Heart left ventricle (tissue), 16 donors: ENCODE results near the gene SLC35D1. TPM values are rescaled to one million over a fixed set of nuclear protein-coding genes. Genes with fewer than 3 reads are reported as not detected.

ENCODE experiments used
- ATAC-seq, 4 donors: fragments of 200-7000 bp; cut with Tn5 transposase; one replicate each; pipeline ENCODE4 v1.9.1; 2020 to 2022; ENCODE audit warnings: moderate library complexity in 4 of 4, mild to moderate bottlenecking in 3 of 4, moderate number of reproducible peaks in 1 of 4
- DNase-seq, 5 donors: peaks; one replicate each; pipeline ENCODE4 v3.0.0-alpha.2; 2020
- H3K27ac ChIP-seq, 12 donors: fragments of 200-600 bp; sonication (generic) in 4 of 12; one replicate each; pipeline versions ENCODE4 v1.5.0 to v1.8.0; 2016 to 2022; ENCODE audit warnings: mild to moderate bottlenecking in 2 of 12
- H3K27me3 ChIP-seq, 9 donors: fragments of 200-600 bp; sonication (generic) in 2 of 9; one replicate each; pipeline versions ENCODE4 v1.5.1 to v1.8.0; 2016 to 2022; ENCODE audit warnings: mild to moderate bottlenecking in 3 of 9
- H3K36me3 ChIP-seq, 9 donors: fragments of 200-600 bp; sonication (generic) in 2 of 9; one replicate each; pipeline versions ENCODE4 v1.5.0 to v1.8.0; 2018 to 2022; ENCODE audit warnings: mild to moderate bottlenecking in 2 of 9
- H3K4me1 ChIP-seq, 12 donors: fragments of 200-600 bp; sonication (generic) in 4 of 12; one replicate each; pipeline versions ENCODE4 v1.5.0 to v1.8.0; 2016 to 2022; ENCODE audit warnings: mild to moderate bottlenecking in 3 of 12
- H3K4me3 ChIP-seq, 12 donors: fragments of 200-600 bp; sonication (generic) in 4 of 12; one replicate each; pipeline versions ENCODE4 v1.5.0 to v1.8.0; 2017 to 2022; ENCODE audit warnings: mild to moderate bottlenecking in 9 of 12, moderate library complexity in 4 of 12
- H3K9me3 ChIP-seq, 12 donors: fragments of 200-600 bp; sonication (generic) in 4 of 12; one replicate each; pipeline versions ENCODE4 v1.5.0 to v1.8.0; 2016 to 2022; ENCODE audit warnings: mild to moderate bottlenecking in 1 of 12
- CTCF ChIP-seq, 12 donors: fragments of 200-600 bp; sonication (generic) in 4 of 12; IDR thresholded peaks; one replicate each; pipeline versions ENCODE4 v1.5.0 to v1.8.0; 2018 to 2022; ENCODE audit warnings: antibody characterized with exemption in 12 of 12, mild to moderate bottlenecking in 5 of 12
- POLR2A ChIP-seq, 2 donors: fragments of 450-650 bp; IDR thresholded peaks; one replicate each; pipeline ENCODE4 v1.6.1; 2017; ENCODE audit warnings: antibody characterized with exemption in 2 of 2, mild to moderate bottlenecking in 2 of 2, moderate library complexity in 2 of 2
- WGBS, 4 donors: extraction: QIAGEN DNeasy Blood & Tissue Kit in 2 of 4; methylation state at CpG; one replicate each; pipeline versions ENCODE4 v1.1.5 to v1.1.7; 2013 to 2018; 5-methylcytosine and 5-hydroxymethylcytosine counted together
- intact Hi-C, 10 donors: fragments of 100-400 bp; cut with DNase I; formaldehyde crosslinking; loops; one replicate each; pipeline versions ENCODE4 v1.11.1 to v1.14.2; 2022
- polyA plus RNA-seq, 2 donors: library from polyadenylated mRNA; stranded (reverse); fragments of 200-250 nt; gene quantifications; one replicate each; pipeline ENCODE4 v1.2.3, GENCODE V29; 2013
- total RNA-seq, 9 donors: library from RNA; depleted of rRNA in 2 of 9; stranded (reverse); fragments of >200 nt in 2 of 9; fragmentation: NEBNext Ultra II Directional in 3 of 9; extraction: Animal tissue kit (Norgen Biotek cat#: 25700) in 3 of 9; gene quantifications; one replicate each; pipeline versions ENCODE4 v1.1.0 to v1.2.4, GENCODE V29; 2016 to 2023
- donor health status: ischemic (EF 13 %, LVEDD 7.1; RV severe dilation, severe dysfunction).
- donor health status: healthy with polysubstance abuse.
- donor health status: DM: no; HTN: yes; CAD: no.
- donor health status: DM: no; HTN: no; CAD: no.
- donor health status: ischemic (EF 25% LVEDD 6.9; RV normal size, moderate dysfunction).
- donor health status: ischemic (EF 25% LVEDD 5.7; RV mildly dilated, moderate dysfunction).
- donor health status: healthy.
- donor health status: DM: yes; HTN: yes; CAD: no.
- donor health status: ischemic (EF 35%, LVEDD 5.7; RV mildly dilated, moderate dysfunction).
- donor health status: nonischemic (EF 11% LVEDD 7.7; RV severe dilation, severe dysfunction).
- donor health status: DM: yes; HTN: yes; CAD: no.
- donor health status: PGD.
- donor health status: ischemic (EF 29% LVEDD 5.4; RV normal size, mild dysfunction).
- donor health status: nonischemic (EF 23%, LVEDD 6.1; RV moderate dilation, normal function).

The SLC35D1 gene
- total and polyA plus RNA-seq, 11 donors: 1.8 to 6.8 (median 3.7) TPM

DNA sequence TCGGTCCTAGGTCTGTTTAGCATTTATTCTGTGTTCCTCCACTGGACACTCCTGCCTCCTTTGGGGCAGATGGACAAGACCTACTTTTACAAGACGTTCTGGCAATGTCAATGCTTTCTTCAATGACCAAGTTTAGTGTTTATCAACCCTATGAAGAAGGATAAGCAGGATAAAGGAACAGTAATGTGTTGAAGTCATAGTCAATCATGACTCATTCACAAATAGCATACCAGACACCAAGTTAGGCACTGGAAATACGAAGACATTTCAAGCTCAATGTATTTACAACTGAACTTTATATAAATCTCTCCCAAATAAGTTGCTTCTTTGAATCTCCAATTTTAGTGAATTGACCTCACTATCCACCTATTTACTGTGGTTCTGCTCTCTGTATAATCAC is 4.8 kb upstream of the SLC35D1 start:
- H3K4me3 ChIP-seq: no peak overlapping the region
- H3K36me3 ChIP-seq: no peaks in the 10 kb centered on the region
- 68 to 77% (median 73%) methylated on average over 3 of the region's 3 CpGs for WGBS, 4 donors
- TF ChIP-seq CTCF (IDR thresholded peaks at IDR 0.05) (no peak), POLR2A (IDR thresholded peaks at IDR 0.05) (no peak)
- intact Hi-C loops: loop anchor here in 2 of 10 donors (10.0 kb wide), 2 partner anchors 294 to 304 kb away; partner anchors contain the start of gene DYNLT5 (in 1 of the 2)
- H3K9me3 ChIP-seq: no peaks in the 10 kb centered on the region
- H3K27me3 ChIP-seq: no peaks in the 10 kb centered on the region
- DNase-seq (no peak), ATAC-seq (no peak)
- H3K4me1 ChIP-seq: peaks cover 0 to 7% (median 0%) of the 10 kb centered on the region in 12 donors
- no peak overlapping the region for H3K27ac ChIP-seq

- TF ChIP-seq POLR2A (IDR thresholded peaks at IDR 0.05) (no peak), CTCF (IDR thresholded peaks at IDR 0.05) (no peak)
- 91 to 100% (median 97%) methylated on average over 1 of the region's 1 CpG for WGBS, 4 donors
- DNase-seq (no peak), ATAC-seq (no peak)
- Histone ChIP-seq H3K4me1 (peaks cover 0 to 7% (median 0%) of the 10 kb centered on the region in 12 donors), H3K4me3 (no peak overlapping the region), H3K27ac (no peak overlapping the region), H3K9me3 (no peaks in the 10 kb centered on the region), H3K36me3 (no peaks in the 10 kb centered on the region), H3K27me3 (no peaks in the 10 kb centered on the region)
- intact Hi-C loops: loop anchor here in 2 of 10 donors (10.0 kb wide), 2 partner anchors 293 to 303 kb away; partner anchors contain the start of gene DYNLT5 (in 1 of the 2)
Observed at GRCh38 chr1:67058242-67058641, 4.3 kb upstream of the SLC35D1 start.

DNA sequence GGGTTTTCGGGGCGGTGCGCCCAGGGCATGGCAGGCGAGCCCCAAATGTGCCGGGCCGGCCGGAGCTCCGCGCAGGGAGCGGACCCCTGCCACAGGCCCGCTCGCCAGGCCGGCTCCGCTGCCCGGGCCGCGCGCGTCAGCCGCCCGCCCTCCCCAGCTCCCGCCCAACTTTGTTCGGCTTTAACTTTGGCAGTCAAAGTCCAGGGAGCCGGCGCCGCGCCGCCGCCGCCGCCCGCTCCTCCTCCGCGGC is 488 bp downstream of the SLC35D1 start:
- Histone ChIP-seq H3K4me1 (peaks cover 0 to 28% (median 22%) of the 10 kb centered on the region in 12 donors), H3K27ac (peak overlapping the region; percentile 88 to 99 (median 96)), H3K4me3 (peak overlapping the region; percentile 70 to 95 (median 80)), H3K27me3 (no peaks in the 10 kb centered on the region), H3K9me3 (no peaks in the 10 kb centered on the region), H3K36me3 (peaks cover 0 to 26% (median 19%) of the 10 kb centered on the region in 9 donors)
- no peak for TF ChIP-seq CTCF (IDR thresholded peaks at IDR 0.05)
- no peak for TF ChIP-seq POLR2A (IDR thresholded peaks at IDR 0.05)
- DNase-seq (peak; percentile 68 to 78 (median 74)), ATAC-seq (peak; percentile 24 to 90 (median 78))
- intact Hi-C loops: loop anchor here in 6 of 10 donors (5.0 to 10.0 kb wide), 8 partner anchors 41 to 299 kb away; partner anchors contain the start of genes DNAI4 (in 1 of the 6), DYNLT5 (in 1 of the 6) and MIER1 (in 1 of the 6)
- 0 to 1% (median 1%) methylated on average over 25 to 34 of the region's 34 CpGs; no CpG with 5 or more reads in 1 of the 4 donors for WGBS, 4 donors

DNA sequence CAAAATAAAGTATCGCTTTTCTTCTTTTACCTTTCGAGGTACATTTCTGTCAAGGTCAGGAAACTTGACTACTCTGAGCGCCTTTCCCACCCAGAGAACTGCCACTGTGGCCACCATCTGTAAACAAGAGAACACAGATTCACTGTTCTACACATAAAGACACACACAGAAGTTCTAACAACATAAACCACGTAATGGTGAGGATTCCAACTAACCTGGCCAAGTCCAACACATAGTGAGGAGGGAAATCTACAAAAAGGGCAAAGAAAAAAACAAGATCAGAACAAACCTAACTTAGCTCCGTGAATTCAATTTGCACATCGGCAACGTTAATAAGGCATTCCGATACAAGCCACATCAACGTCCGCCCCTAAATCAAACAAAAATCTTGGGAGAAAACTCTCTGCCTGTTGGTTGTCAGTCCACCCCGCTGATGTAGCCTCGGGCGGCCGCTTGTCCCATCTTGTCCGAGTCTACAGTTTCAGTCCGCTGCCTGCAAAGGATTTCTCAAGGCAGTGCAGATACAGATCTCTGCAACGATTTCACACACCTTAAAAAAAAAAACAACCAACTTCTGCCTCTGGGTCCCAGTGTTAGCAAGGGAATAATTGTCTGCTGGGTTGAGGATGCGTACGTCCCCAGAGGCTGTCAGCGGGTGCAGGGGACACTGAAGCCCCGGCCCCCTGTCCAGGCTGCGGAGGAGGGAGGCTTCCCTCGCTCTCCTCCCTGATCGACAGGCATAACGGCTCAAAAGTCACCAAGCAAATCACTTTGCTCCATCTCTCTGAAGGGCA is 1.0 kb downstream of the SLC35D1 start:
- Histone ChIP-seq H3K27me3 (no peaks in the 10 kb centered on the region), H3K27ac (peak overlapping the region; percentile 88 to 99 (median 96)), H3K36me3 (peaks cover 0 to 31% (median 24%) of the 10 kb centered on the region in 9 donors), H3K4me3 (peak overlapping the region; percentile 70 to 95 (median 80)), H3K9me3 (no peaks in the 10 kb centered on the region), H3K4me1 (peaks cover 0 to 28% (median 22%) of the 10 kb centered on the region in 12 donors)
- ATAC-seq (peak; percentile 21 to 43 (median 30)), DNase-seq (peak; percentile 18 to 64 (median 35))
- 2 to 4% (median 3%) methylated on average over 22 to 25 of the region's 25 CpGs for WGBS, 4 donors
- intact Hi-C loops: loop anchor here in 6 of 10 donors (5.0 to 10.0 kb wide), 8 partner anchors 41 to 298 kb away; partner anchors contain the start of genes DNAI4 (in 1 of the 6), DYNLT5 (in 1 of the 6) and MIER1 (in 1 of the 6)
- no peak for TF ChIP-seq POLR2A (IDR thresholded peaks at IDR 0.05)
- no peak for TF ChIP-seq CTCF (IDR thresholded peaks at IDR 0.05)
